HG02798 (cell line): Measurements from ENCODE around the gene SAPCD2.
"Not testable (repeated sequence)": the region's sequence is repeated elsewhere in the genome, so short reads cannot be mapped to it uniquely, and the experiment has no call there.

ENCODE experiments used
- ATAC-seq: cut with Tn5 transposase; IDR thresholded peaks from one replicate; pipeline ENCODE4 v1.9.1; 2021; ENCODE audit warnings: mild to moderate bottlenecking; ENCODE audit not compliant: unreplicated experiment, poor library complexity

The SAPCD2 gene

GRCh38 chr9:137034039-137034708 lies 36.2 kb downstream of the SAPCD2 start:
- ATAC-seq = no peak

GRCh38 chr9:137033481-137033880 lies 36.9 kb downstream of the SAPCD2 start:
- ATAC-seq = not testable (repeated sequence)

- no peak for ATAC-seq
Observed at GRCh38 chr9:137032858-137033257, 37.5 kb downstream of the SAPCD2 start.

- ATAC-seq = no peak
Observed at GRCh38 chr9:137031904-137032640, 38.3 kb downstream of the SAPCD2 start, which contains the start of gene FUT7. Gene FUT7 (minus strand): TSS chr9:137032088. CDS start chr9:137031991, 97 bp downstream.

- no peak for ATAC-seq
Observed at GRCh38 chr9:137030538-137031527, 39.5 kb downstream of the SAPCD2 start.

- ATAC-seq = no peak
Observed at GRCh38 chr9:137030006-137030405, 40.4 kb downstream of the SAPCD2 start.

- no peak for ATAC-seq
Observed at GRCh38 chr9:137029058-137029936, 41.1 kb downstream of the SAPCD2 start.

- ATAC-seq = peak; percentile 61
Observed at GRCh38 chr9:137028263-137029057, 41.9 kb downstream of the SAPCD2 start.

- ATAC-seq = no peak
Observed at GRCh38 chr9:137027369-137028262, 42.7 kb downstream of the SAPCD2 start, which contains the start of gene ABCA2. Gene ABCA2 (minus strand): TSS chr9:137028237. CDS start chr9:137028140, 97 bp downstream.

- ATAC-seq = no peak
Observed at GRCh38 chr9:137026828-137027227, 43.5 kb downstream of the SAPCD2 start.

GRCh38 chr9:137026384-137026783 lies 44.0 kb downstream of the SAPCD2 start:
- ATAC-seq = no peak

GRCh38 chr9:137025517-137025966 lies 44.8 kb downstream of the SAPCD2 start:
- no peak for ATAC-seq

- no peak for ATAC-seq
Observed at GRCh38 chr9:137023583-137023991, 46.8 kb downstream of the SAPCD2 start.

GRCh38 chr9:137023157-137023556 lies 47.2 kb downstream of the SAPCD2 start:
- ATAC-seq = no peak

GRCh38 chr9:137022662-137023008 lies 47.7 kb downstream of the SAPCD2 start:
- ATAC-seq = no peak

GRCh38 chr9:137021979-137022661 lies 48.2 kb downstream of the SAPCD2 start:
- ATAC-seq = peak; percentile 46

- no peak for ATAC-seq
Observed at GRCh38 chr9:137021568-137021978, 48.8 kb downstream of the SAPCD2 start.
